Endothelial cell of umbilical vein (primary cell): ENCODE results near the gene CIROP. TPM values are rescaled to one million over a fixed set of nuclear protein-coding genes. Genes with fewer than 3 reads are reported as not detected.

ENCODE experiments used
- BruUV-seq: library from RNA; stranded (reverse); fragments of 400-500 nt; replicated peaks from 2 replicates; lab custom pipeline; 2021; lab: Mats Ljungman, UMichigan
- CTCF ChIA-PET: fragments of 300-600, 350-600 bp; sonication (Branson Sonifier 250); formaldehyde crosslinking; loops from one replicate; lab custom pipeline; 2021; ENCODE audit warnings: antibody characterized with exemption, inconsistent platforms; lab: Charles Lee
- POLR2A ChIA-PET: fragments of 300-600, 350-600 bp; sonication (Branson Sonifier 250); formaldehyde crosslinking; loops from one replicate; lab custom pipeline; 2021; ENCODE audit warnings: antibody characterized with exemption, inconsistent platforms; lab: Charles Lee
- DNase-seq: peaks from one replicate; pipeline ENCODE4 v3.0.0-alpha.2; 2011; ENCODE audit warnings: low read depth, low spot score
- FAIRE-seq: peaks from 2 replicates; lab custom pipeline; 2011; peaks lifted over from hg19 to GRCh38; lab: Jason Lieb, UNC
- H2AFZ ChIP-seq: 2 replicates; pipeline ENCODE4 v1.6.0; 2012; ENCODE audit warnings: low read depth, low read length, control low read depth, inconsistent platforms
- H3K27ac ChIP-seq: 2 replicates; pipeline ENCODE4 v1.5.1; 2011; ENCODE audit warnings: low read depth, mild to moderate bottlenecking, control low read depth, low read length, moderate library complexity; ENCODE audit not compliant: insufficient read depth
- H3K27me3 ChIP-seq, 2 experiments: 2 replicates each; pipeline versions ENCODE4 v1.6.0 to v1.6.1; 2011; ENCODE audit warnings: low read length in 2 of 2, mixed read lengths in 1 of 2; ENCODE audit not compliant: control insufficient read depth in 2 of 2, insufficient read depth in 2 of 2
- H3K36me3 ChIP-seq, 2 experiments: 2 replicates in 1 of 2; 3 replicates in 1 of 2; pipeline ENCODE4 v1.5.1; 2011; ENCODE audit warnings: low read length in 2 of 2, mild to moderate bottlenecking in 1 of 2, moderate library complexity in 1 of 2; ENCODE audit not compliant: control insufficient read depth in 2 of 2, insufficient read depth in 2 of 2; ENCODE audit errors: extremely low read depth in 1 of 2
- H3K4me1 ChIP-seq: 3 replicates; pipeline ENCODE4 v1.5.1; 2011; ENCODE audit warnings: mild to moderate bottlenecking, low read length; ENCODE audit not compliant: control insufficient read depth, insufficient read depth; ENCODE audit errors: extremely low read depth
- H3K4me2 ChIP-seq: 2 replicates; pipeline ENCODE4 v1.6.1; 2011; ENCODE audit warnings: low read length, control low read depth, mixed read lengths; ENCODE audit not compliant: insufficient read depth
- H3K4me3 ChIP-seq, 3 experiments: fragments of 200-600 bp in 1 of 3; sonication (generic), shearing (Covaris generic) in 1 of 3; replicated peaks in 1 of 3; 2 replicates each; pipeline ENCODE4 v1.5.1; 2011 to 2016; ENCODE audit warnings: control low read depth in 3 of 3, low read length in 3 of 3, mild to moderate bottlenecking in 2 of 3, inconsistent platforms in 1 of 3, low read depth in 1 of 3, moderate library complexity in 1 of 3; ENCODE audit not compliant: insufficient read depth in 1 of 3
- H3K79me2 ChIP-seq: 2 replicates; pipeline ENCODE4 v1.6.0; 2012; ENCODE audit warnings: low read length, inconsistent platforms; ENCODE audit not compliant: control insufficient read depth, insufficient read depth
- H3K9ac ChIP-seq: replicated peaks from 2 replicates; pipeline ENCODE3; 2011; ENCODE audit warnings: low read length, control low read depth; ENCODE audit not compliant: insufficient read depth; ENCODE audit errors: extremely low read depth
- H3K9me1 ChIP-seq: replicated peaks from 3 replicates; pipeline ENCODE4 v1.6.0; 2011; ENCODE audit warnings: mild to moderate bottlenecking, low read length; ENCODE audit not compliant: control insufficient read depth, insufficient read depth; ENCODE audit errors: extremely low read depth
- H3K9me3 ChIP-seq: replicated peaks from 2 replicates; pipeline ENCODE4 v1.5.1; 2012; ENCODE audit warnings: low read length, inconsistent platforms; ENCODE audit not compliant: control insufficient read depth, insufficient read depth
- H4K20me1 ChIP-seq: replicated peaks from 2 replicates; pipeline ENCODE3; 2011; ENCODE audit warnings: mild to moderate bottlenecking, low read length; ENCODE audit not compliant: control insufficient read depth, insufficient read depth; ENCODE audit errors: extremely low read depth
- CTCF ChIP-seq, 2 donors: IDR thresholded peaks; 1 replicate in 1 of 2; 2 replicates in 1 of 2; pipeline ENCODE4 v1.5.1; 2011; ENCODE audit warnings: low read length in 2 of 2, mild to moderate bottlenecking in 2 of 2, moderate library complexity in 2 of 2, control low read depth in 1 of 2, inconsistent platforms in 1 of 2, low read depth in 1 of 2; ENCODE audit not compliant: insufficient read depth in 1 of 2; ENCODE audit errors: extremely low read depth in 1 of 2
- FOS ChIP-seq: IDR thresholded peaks from 2 replicates; pipeline ENCODE4 v1.6.1; 2011; ENCODE audit warnings: mild to moderate bottlenecking, low read length, moderate library complexity, borderline replicate concordance; ENCODE audit not compliant: insufficient read depth
- GATA2 ChIP-seq: IDR thresholded peaks from 2 replicates; pipeline ENCODE4 v1.7.0; 2011; ENCODE audit warnings: low read depth, mild to moderate bottlenecking, moderate library complexity, mixed read lengths, low read length; ENCODE audit not compliant: insufficient read length, insufficient read depth
- JUN ChIP-seq: IDR thresholded peaks from 2 replicates; pipeline ENCODE4 v1.6.1; 2011; ENCODE audit warnings: borderline replicate concordance, low read depth; ENCODE audit not compliant: insufficient read length, insufficient read depth
- MYC ChIP-seq: IDR thresholded peaks from one replicate; pipeline ENCODE4 v1.6.1; 2011; ENCODE audit warnings: mild to moderate bottlenecking, low read depth, low read length
- POLR2AphosphoS5 ChIP-seq: IDR thresholded peaks from 2 replicates; pipeline ENCODE4 v1.6.1; 2012; ENCODE audit warnings: low read depth, mild to moderate bottlenecking, control low read depth, low read length, moderate library complexity; ENCODE audit not compliant: insufficient read depth
- dilution Hi-C: fragments of 300-500 bp; cut with MboI; formaldehyde crosslinking; loops from one replicate; pipeline ENCODE4 v1.15.0; 2019; ENCODE audit warnings: low sequenced_read_pairs; ENCODE audit not compliant: extremely low pct_ligation_motif_present
- intact Hi-C: fragments of 100-400 bp; cut with micrococcal nuclease; formaldehyde crosslinking; loops from one replicate; pipeline ENCODE4 v1.10.0; 2022
- polyA plus RNA-seq, 4 experiments: library from polyadenylated mRNA; depleted of rRNA in 3 of 4; stranded (reverse) in 3 of 4; unstranded in 1 of 4; fragments of >200 nt; gene quantifications; 2 replicates each; pipeline versions ENCODE4 v1.2.1 to v1.2.3, GENCODE V29; 2011 to 2012; ENCODE audit warnings: missing spikeins in 1 of 4
- total RNA-seq: library from RNA; stranded (reverse); gene quantifications from 2 replicates; pipeline ENCODE4 v1.2.3, GENCODE V29; 2021

Gene CIROP
- total and polyA plus RNA-seq, 2 donors (not counting 3 experiments of a cell fraction or from before 2014, with no cell fraction given), result not detected

GRCh38 chr14:23137813-23138535 is 33.2 kb upstream of the CIROP start:
- intact Hi-C loops (no loop called here), dilution Hi-C loops (no loop called here)
- no peak overlapping the region for H3K9ac ChIP-seq
- H3K27me3 ChIP-seq, result no peaks in the 10 kb centered on the region
- H3K79me2 ChIP-seq, result no peaks in the 10 kb centered on the region
- H3K4me1 ChIP-seq, result peaks cover 8% of the 10 kb centered on the region
- peak overlapping the region; percentile 76 for H2AFZ ChIP-seq
- no peaks in the 10 kb centered on the region for H3K9me1 ChIP-seq
- ChIA-PET POLR2A (no interaction called here), CTCF (interaction anchor here (0.8 to 2.4 kb wide), 6 partner anchors 17 to 49 kb away, joined by 3 to 20 read pairs (median 3); partner anchors contain the start of gene SLC7A8)
- no peaks in the 10 kb centered on the region for H3K9me3 ChIP-seq
- H3K4me3 ChIP-seq, result no peak overlapping the region
- BruUV-seq, result no TSS peak
- H3K36me3 ChIP-seq, result no peaks in the 10 kb centered on the region
- no peak overlapping the region for H3K27ac ChIP-seq
- DNase-seq (peak; percentile 49), FAIRE-seq (peak; percentile 75)
- no peak overlapping the region for H3K4me2 ChIP-seq
- no peaks in the 10 kb centered on the region for H4K20me1 ChIP-seq
- peak; percentile 62 for TF ChIP-seq FOS
- TF ChIP-seq JUN, result peak; percentile 3
- TF ChIP-seq CTCF (IDR thresholded peaks at IDR 0.05; ENCODE audit: extremely low read depth in 1 of 2, insufficient read depth in 1 of 2, low read depth in 1 of 2, low read length in 2 of 2), result no peak
- TF ChIP-seq GATA2, result peak; percentile 53
- no peak for TF ChIP-seq MYC
- TF ChIP-seq POLR2AphosphoS5, result no peak
